ENCODE measurements around the gene MYO1A. TPM values are rescaled to one million over a fixed set of nuclear protein-coding genes. Genes with fewer than 3 reads are reported as not detected.

Gene MYO1A
- total RNA-seq, 1 experiment from 2014 or later, result 9.3 TPM

DNA sequence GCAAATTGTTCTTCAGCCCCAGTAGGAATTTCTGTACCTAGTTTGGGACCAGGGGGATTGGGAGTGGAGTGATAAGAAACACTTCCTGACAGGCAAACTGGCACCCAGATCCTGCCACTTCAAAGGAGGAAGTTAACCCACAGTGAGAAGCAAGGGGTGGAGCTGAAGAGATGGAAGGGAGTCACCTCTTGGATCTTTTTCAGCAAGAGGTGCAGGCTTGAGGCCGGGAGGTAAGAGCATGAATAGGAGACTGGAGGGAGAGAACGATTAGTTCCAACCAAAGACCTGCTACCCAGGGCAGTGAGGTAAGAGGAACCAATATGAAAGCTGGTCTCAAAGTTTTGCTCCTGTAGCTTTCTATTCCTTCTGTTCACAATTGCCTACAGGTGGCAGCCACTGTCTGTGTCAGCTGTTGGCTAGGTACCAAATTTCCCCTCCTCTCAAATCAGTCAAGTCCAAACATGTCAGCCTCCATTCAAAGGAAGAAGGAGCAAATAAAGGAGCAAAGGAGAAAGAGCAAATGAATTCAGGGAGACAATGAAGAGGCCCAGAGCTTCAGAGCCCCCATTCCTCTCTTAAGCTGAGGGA, 18.7 kb downstream of the MYO1A start:
- intact Hi-C loops (cut with micrococcal nuclease; ENCODE audit: unreplicated experiment), result loop anchor here (1.0 kb wide), 2 partner anchors 23 to 30 kb away; no protein-coding TSS in a partner anchor
- H3K27ac Mint-ChIP-seq (ENCODE audit: unreplicated experiment), result no peak overlapping the region
- H3K27me3 ChIP-seq (replicated peaks; ENCODE audit: control insufficient read depth, insufficient read depth, low read length), result no peaks in the 10 kb centered on the region
- no peak overlapping the region for H3K4me3 ChIP-seq (ENCODE audit: low read depth, low read length)
- no peak overlapping the region for H3K4me3 Mint-ChIP-seq (ENCODE audit: unreplicated experiment)
- H3K36me3 ChIP-seq (ENCODE audit: control insufficient read depth, insufficient read depth, low read length), result no peaks in the 10 kb centered on the region; the same call in 1 of the 2 replicates
- H3K4me1 Mint-ChIP-seq (ENCODE audit: low read depth, unreplicated experiment), result peaks cover 8% of the 10 kb centered on the region
- no peaks in the 10 kb centered on the region for H3K9me3 ChIP-seq
- CTCF ChIA-PET, result interaction anchor here (0.6 to 1.7 kb wide), 13 partner anchors 14 to 510 kb away, joined by 3 to 16 read pairs (median 5); partner anchors contain the start of genes MYO1A, NEMP1, RBMS2 and STAT6
- no peaks in the 10 kb centered on the region for H3K27me3 Mint-ChIP-seq (ENCODE audit: insufficient read depth, unreplicated experiment)
- no peak for DNase-seq
- BruUV-seq (replicated peaks), result no TSS peak
- H3K9me3 Mint-ChIP-seq (ENCODE audit: unreplicated experiment), result no peaks in the 10 kb centered on the region
- TF ChIP-seq, protein P1, sequence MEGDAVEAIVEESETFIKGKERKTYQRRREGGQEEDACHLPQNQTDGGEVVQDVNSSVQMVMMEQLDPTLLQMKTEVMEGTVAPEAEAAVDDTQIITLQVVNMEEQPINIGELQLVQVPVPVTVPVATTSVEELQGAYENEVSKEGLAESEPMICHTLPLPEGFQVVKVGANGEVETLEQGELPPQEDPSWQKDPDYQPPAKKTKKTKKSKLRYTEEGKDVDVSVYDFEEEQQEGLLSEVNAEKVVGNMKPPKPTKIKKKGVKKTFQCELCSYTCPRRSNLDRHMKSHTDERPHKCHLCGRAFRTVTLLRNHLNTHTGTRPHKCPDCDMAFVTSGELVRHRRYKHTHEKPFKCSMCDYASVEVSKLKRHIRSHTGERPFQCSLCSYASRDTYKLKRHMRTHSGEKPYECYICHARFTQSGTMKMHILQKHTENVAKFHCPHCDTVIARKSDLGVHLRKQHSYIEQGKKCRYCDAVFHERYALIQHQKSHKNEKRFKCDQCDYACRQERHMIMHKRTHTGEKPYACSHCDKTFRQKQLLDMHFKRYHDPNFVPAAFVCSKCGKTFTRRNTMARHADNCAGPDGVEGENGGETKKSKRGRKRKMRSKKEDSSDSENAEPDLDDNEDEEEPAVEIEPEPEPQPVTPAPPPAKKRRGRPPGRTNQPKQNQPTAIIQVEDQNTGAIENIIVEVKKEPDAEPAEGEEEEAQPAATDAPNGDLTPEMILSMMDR (IDR thresholded peaks at IDR 0.05; ENCODE audit: insufficient read depth in 1 of 2, low read depth in 1 of 2, low read length in 1 of 2, severe bottlenecking in 1 of 2, unreplicated experiment in 1 of 2), result peak in 1 of 2 experiments; percentile 36
- no peaks in the 10 kb centered on the region for H3K36me3 Mint-ChIP-seq (ENCODE audit: insufficient read depth, unreplicated experiment)
- H3K4me1 ChIP-seq, result no peaks in the 10 kb centered on the region
- POLR2A ChIA-PET, result interaction anchor here (0.6 kb wide), 1 partner anchor 13 kb away, joined by 5 read pairs; no protein-coding TSS in a partner anchor

DNA sequence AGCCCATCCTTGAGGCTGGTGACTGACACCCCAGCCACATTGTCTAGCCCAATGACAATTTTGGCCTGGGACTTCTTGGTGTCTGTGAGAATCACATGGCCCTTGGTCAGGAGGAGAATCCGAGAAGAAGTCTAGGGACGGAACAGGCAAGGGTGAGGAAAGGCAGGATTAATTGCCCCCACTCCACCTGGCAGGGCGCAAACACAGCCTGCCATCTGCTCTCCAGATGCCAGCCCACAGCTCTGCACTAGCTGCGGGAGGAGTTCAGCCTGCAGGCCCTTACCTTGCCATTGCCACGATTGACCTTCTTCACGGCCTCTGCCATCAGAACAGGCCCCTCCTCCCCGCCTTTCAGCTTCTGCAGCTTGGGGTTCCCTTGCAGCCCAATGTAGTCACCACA, 20.5 kb downstream of the MYO1A start:
- BruUV-seq (replicated peaks), result no TSS peak
- Histone ChIP-seq H3K4me3 (ENCODE audit: low read depth, low read length) (no peak overlapping the region), H3K27me3 (replicated peaks; ENCODE audit: control insufficient read depth, insufficient read depth, low read length) (no peaks in the 10 kb centered on the region), H3K4me1 (no peaks in the 10 kb centered on the region), H3K36me3 (ENCODE audit: control insufficient read depth, insufficient read depth, low read length) (no peaks in the 10 kb centered on the region), H3K9me3 (no peaks in the 10 kb centered on the region)
- Mint-ChIP-seq H3K36me3 (ENCODE audit: insufficient read depth, unreplicated experiment) (no peaks in the 10 kb centered on the region), H3K27ac (ENCODE audit: unreplicated experiment) (no peak overlapping the region), H3K9me3 (ENCODE audit: unreplicated experiment) (no peaks in the 10 kb centered on the region), H3K4me3 (ENCODE audit: unreplicated experiment) (no peak overlapping the region), H3K27me3 (ENCODE audit: insufficient read depth, unreplicated experiment) (no peaks in the 10 kb centered on the region), H3K4me1 (ENCODE audit: low read depth, unreplicated experiment) (peaks cover 8% of the 10 kb centered on the region)
- no peak for DNase-seq
- POLR2A ChIA-PET, result no interaction called here
- intact Hi-C loops (cut with micrococcal nuclease; ENCODE audit: unreplicated experiment), result no loop called here
- CTCF ChIA-PET, result no interaction called here
- TF ChIP-seq, protein P1 (IDR thresholded peaks at IDR 0.05; ENCODE audit: insufficient read depth in 1 of 2, low read depth in 1 of 2, low read length in 1 of 2, severe bottlenecking in 1 of 2, unreplicated experiment in 1 of 2), result no peak

DNA sequence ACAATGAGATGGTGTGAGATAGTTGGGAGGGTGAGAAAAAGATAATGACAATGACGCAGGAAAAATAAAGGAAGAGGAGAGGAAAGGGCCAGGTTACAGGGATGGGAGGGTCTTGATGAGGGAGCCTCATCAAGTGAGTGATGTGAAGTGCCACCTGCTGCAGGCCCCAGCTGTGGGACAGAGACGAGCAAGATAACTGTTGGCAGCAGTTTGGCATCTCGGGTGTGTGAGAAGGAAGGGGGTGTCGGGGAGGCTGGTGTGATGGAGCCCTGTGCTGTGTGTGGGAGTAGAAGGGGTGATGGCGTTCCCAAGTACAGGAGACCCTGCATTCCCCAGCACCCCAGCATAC, 22.1 kb downstream of the MYO1A start:
- POLR2A ChIA-PET, result interaction anchor here (0.6 kb wide), 1 partner anchor 461 kb away, joined by 3 read pairs; no protein-coding TSS in a partner anchor
- intact Hi-C loops (cut with micrococcal nuclease; ENCODE audit: unreplicated experiment), result no loop called here
- no peaks in the 10 kb centered on the region for H3K4me1 ChIP-seq
- H3K9me3 ChIP-seq, result no peaks in the 10 kb centered on the region
- no peak overlapping the region for H3K4me3 ChIP-seq (ENCODE audit: low read depth, low read length)
- no peaks in the 10 kb centered on the region for H3K27me3 ChIP-seq (replicated peaks; ENCODE audit: control insufficient read depth, insufficient read depth, low read length)
- no peak overlapping the region for H3K27ac Mint-ChIP-seq (ENCODE audit: unreplicated experiment)
- H3K4me3 Mint-ChIP-seq (ENCODE audit: unreplicated experiment), result no peak overlapping the region
- no peaks in the 10 kb centered on the region for H3K27me3 Mint-ChIP-seq (ENCODE audit: insufficient read depth, unreplicated experiment)
- no peak for DNase-seq
- TF ChIP-seq, protein P1 (IDR thresholded peaks at IDR 0.05; ENCODE audit: insufficient read depth in 1 of 2, low read depth in 1 of 2, low read length in 1 of 2, severe bottlenecking in 1 of 2, unreplicated experiment in 1 of 2), result no peak
- H3K4me1 Mint-ChIP-seq (ENCODE audit: low read depth, unreplicated experiment), result peaks cover 8% of the 10 kb centered on the region
- no peaks in the 10 kb centered on the region for H3K9me3 Mint-ChIP-seq (ENCODE audit: unreplicated experiment)
- no peaks in the 10 kb centered on the region for H3K36me3 Mint-ChIP-seq (ENCODE audit: insufficient read depth, unreplicated experiment)
- H3K36me3 ChIP-seq (ENCODE audit: control insufficient read depth, insufficient read depth, low read length), result no peaks in the 10 kb centered on the region
- BruUV-seq (replicated peaks), result no TSS peak
- CTCF ChIA-PET, result interaction anchor here (0.7 to 1.4 kb wide), 3 partner anchors 19 to 84 kb away, joined by 3 to 5 read pairs (median 3); no protein-coding TSS in a partner anchor

Measured in Caco-2 (cell line).